Medulla oblongata (tissue), 1 donor: ENCODE results near the gene SRSF12.
A peak's percentile ranks its signal among the peaks of the same experiment; 100 is the strongest.
"Not testable (repeated sequence)": the region's sequence is repeated elsewhere in the genome, so short reads cannot be mapped to it uniquely, and the experiment has no call there.

Experiments used
- DNase-seq: peaks from one replicate; pipeline ENCODE4 v3.0.0-alpha.2; 2015; ENCODE audit errors: extremely low spot score

SRSF12 gene

GRCh38 chr6:89131599-89131998 is 13.7 kb upstream of the SRSF12 start:
- DNase-seq = no peak

GRCh38 chr6:89128256-89128671 is 10.4 kb upstream of the SRSF12 start:
- not testable (repeated sequence) for DNase-seq

- peak; percentile 62 for DNase-seq
Observed at GRCh38 chr6:89122625-89123024, 4.8 kb upstream of the SRSF12 start.

- DNase-seq = no peak
Observed at GRCh38 chr6:89121934-89122333, 4.1 kb upstream of the SRSF12 start.

- no peak for DNase-seq
Observed at GRCh38 chr6:89120371-89120770, 2.5 kb upstream of the SRSF12 start.

- peak; percentile 23 for DNase-seq
Observed at GRCh38 chr6:89118931-89119330, 1.1 kb upstream of the SRSF12 start.

GRCh38 chr6:89116702-89117101 is 1.2 kb downstream of the SRSF12 start:
- no peak for DNase-seq

GRCh38 chr6:89111933-89112332 is 5.9 kb downstream of the SRSF12 start:
- no peak for DNase-seq

- no peak for DNase-seq
Observed at GRCh38 chr6:89110284-89110683, 7.6 kb downstream of the SRSF12 start.

GRCh38 chr6:89100114-89100513 is 17.8 kb downstream of the SRSF12 start:
- no peak for DNase-seq

GRCh38 chr6:89098461-89098860 is 19.4 kb downstream of the SRSF12 start:
- DNase-seq = no peak

GRCh38 chr6:89087881-89088280 is 30.0 kb downstream of the SRSF12 start:
- no peak for DNase-seq

- DNase-seq = no peak
Observed at GRCh38 chr6:89085409-89086205, 32.3 kb downstream of the SRSF12 start.

- no peak for DNase-seq
Observed at GRCh38 chr6:89084954-89085353, 32.9 kb downstream of the SRSF12 start.

GRCh38 chr6:89084542-89084941 is 33.3 kb downstream of the SRSF12 start:
- DNase-seq = no peak

- DNase-seq = peak; percentile 57
Observed at GRCh38 chr6:89082486-89082891, 35.4 kb downstream of the SRSF12 start.

GRCh38 chr6:89081423-89082322 is 36.2 kb downstream of the SRSF12 start:
- DNase-seq = peak; percentile 98

GRCh38 chr6:89081129-89081422 is 36.8 kb downstream of the SRSF12 start:
- no peak for DNase-seq

- DNase-seq = peak; percentile 99
Observed at GRCh38 chr6:89080281-89081128, 37.4 kb downstream of the SRSF12 start, which contains the start of gene PNRC1. PNRC1 (plus strand) TSS chr6:89080751; CDS start chr6:89080895, 144 bp downstream.

- DNase-seq = peak; percentile 92
Observed at GRCh38 chr6:89079511-89080234, 38.2 kb downstream of the SRSF12 start.

- no peak for DNase-seq
Observed at GRCh38 chr6:89073840-89074239, 44.0 kb downstream of the SRSF12 start.
